IMR-90 (cell line): ENCODE results near the gene KLK1. TPM values are rescaled to one million over a fixed set of nuclear protein-coding genes. Genes with fewer than 3 reads are reported as not detected.
"Not testable (repeated sequence)": the region's sequence is repeated elsewhere in the genome, so short reads cannot be mapped to it uniquely, and the experiment has no call there.

Experiments
- ATAC-seq: fragments of 200-7000 bp; cut with Tn5 transposase; 2 replicates; pipeline ENCODE4 v1.9.1; 2020; ENCODE audit warnings: low read depth, mild to moderate bottlenecking, moderate library complexity
- BruUV-seq: library from RNA; stranded (reverse); fragments of 400-500 nt; replicated peaks from 2 replicates; lab custom pipeline; 2021; lab: Mats Ljungman, UMichigan
- CTCF ChIA-PET: fragments of 300-600 bp; formaldehyde crosslinking; extraction: SDS; loops from one replicate; lab custom pipeline; 2021; ENCODE audit warnings: antibody characterized with exemption; lab: Yijun Ruan, JAX
- POLR2A ChIA-PET: fragments of 300-600 bp; sonication (Branson Sonifier 250); formaldehyde crosslinking; loops from one replicate; lab custom pipeline; 2022; ENCODE audit warnings: antibody characterized with exemption; ENCODE audit not compliant: unreplicated experiment; lab: Charles Lee
- DNase-seq: peaks from one replicate; pipeline ENCODE4 v3.0.0; 2013
- H2AFZ ChIP-seq: replicated peaks from 2 replicates; pipeline ENCODE3; 2013; ENCODE audit warnings: low read length, mild to moderate bottlenecking; ENCODE audit not compliant: poor library complexity
- H2AK5ac ChIP-seq: 2 replicates; pipeline ENCODE4 v1.6.1; 2013; ENCODE audit warnings: low read depth, low read length, inconsistent platforms
- H2AK9ac ChIP-seq: replicated peaks from 2 replicates; pipeline ENCODE3; 2013; ENCODE audit warnings: mild to moderate bottlenecking, low read depth, low read length, moderate library complexity; ENCODE audit not compliant: poor library complexity
- H2BK120ac ChIP-seq: 2 replicates; pipeline ENCODE4 v1.6.1; 2013; ENCODE audit warnings: low read depth, low read length, inconsistent platforms
- H2BK15ac ChIP-seq: 3 replicates; pipeline ENCODE4 v1.6.1; 2013; ENCODE audit warnings: low read depth, low read length, inconsistent platforms
- H2BK20ac ChIP-seq: 2 replicates; pipeline ENCODE4 v1.6.1; 2013; ENCODE audit warnings: low read depth, mild to moderate bottlenecking, inconsistent platforms, low read length, moderate library complexity
- H2BK5ac ChIP-seq: 2 replicates; pipeline ENCODE4 v1.6.1; 2013; ENCODE audit warnings: mild to moderate bottlenecking, low read depth, low read length, inconsistent platforms; ENCODE audit not compliant: poor library complexity, severe bottlenecking
- H3K14ac ChIP-seq: replicated peaks from 2 replicates; pipeline ENCODE4 v1.6.1; 2013; ENCODE audit warnings: low read depth, low read length, inconsistent platforms
- H3K18ac ChIP-seq: 2 replicates; pipeline ENCODE4 v1.6.1; 2013; ENCODE audit warnings: low read depth, low read length, control low read depth
- H3K23ac ChIP-seq: 2 replicates; pipeline ENCODE4 v1.6.1; 2013; ENCODE audit warnings: low read depth, low read length, inconsistent platforms
- H3K27ac ChIP-seq: 2 replicates; pipeline ENCODE4 v1.5.1; 2013; ENCODE audit warnings: mild to moderate bottlenecking, control low read depth, low read length; ENCODE audit not compliant: insufficient read depth
- H3K27me3 ChIP-seq: 2 replicates; pipeline ENCODE4 v1.6.1; 2013; ENCODE audit warnings: low read length; ENCODE audit not compliant: control insufficient read depth, insufficient read depth
- H3K36me3 ChIP-seq: 2 replicates; pipeline ENCODE4 v1.6.1; 2013; ENCODE audit warnings: low read length, mixed read lengths; ENCODE audit not compliant: control insufficient read depth, insufficient read depth
- H3K4ac ChIP-seq: 2 replicates; pipeline ENCODE4 v1.6.1; 2013; ENCODE audit warnings: low read depth, low read length, inconsistent platforms
- H3K4me1 ChIP-seq: 2 replicates; pipeline ENCODE4 v1.6.1; 2013; ENCODE audit warnings: low read length, mixed read lengths; ENCODE audit not compliant: control insufficient read depth, insufficient read depth
- H3K4me2 ChIP-seq: 2 replicates; pipeline ENCODE4 v1.6.1; 2013; ENCODE audit warnings: low read depth, mild to moderate bottlenecking, control low read depth, low read length, moderate library complexity
- H3K4me3 ChIP-seq: 2 replicates; pipeline ENCODE4 v1.5.1; 2013; ENCODE audit warnings: low read depth, mild to moderate bottlenecking, control low read depth, low read length, moderate library complexity; ENCODE audit not compliant: insufficient read depth
- H3K56ac ChIP-seq: 2 replicates; pipeline ENCODE4 v1.6.1; 2013; ENCODE audit warnings: low read length, inconsistent platforms; ENCODE audit not compliant: insufficient read depth; ENCODE audit errors: extremely low read depth
- H3K79me1 ChIP-seq, 2 experiments: 2 replicates each; pipeline ENCODE4 v1.6.1; 2013; ENCODE audit warnings: low read length in 2 of 2, inconsistent platforms in 1 of 2, low read depth in 1 of 2
- H3K9ac ChIP-seq: 2 replicates; pipeline ENCODE4 v1.6.1; 2013; ENCODE audit warnings: low read depth, low read length, control low read depth
- H3K9me1 ChIP-seq: 2 replicates; pipeline ENCODE4 v1.6.1; 2013; ENCODE audit warnings: low read length, inconsistent platforms; ENCODE audit not compliant: insufficient read depth
- H3K9me3 ChIP-seq: 2 replicates; pipeline ENCODE4 v1.6.1; 2013; ENCODE audit warnings: low read length; ENCODE audit not compliant: control insufficient read depth, insufficient read depth
- H4K20me1 ChIP-seq: 2 replicates; pipeline ENCODE4 v1.6.1; 2013; ENCODE audit warnings: low read length, inconsistent platforms; ENCODE audit not compliant: insufficient read depth
- H4K5ac ChIP-seq: 2 replicates; pipeline ENCODE4 v1.6.1; 2013; ENCODE audit warnings: mild to moderate bottlenecking, low read depth, low read length, control low read depth
- H4K8ac ChIP-seq, 2 experiments: 2 replicates each; pipeline ENCODE4 v1.6.1; 2013; ENCODE audit warnings: low read depth in 2 of 2, low read length in 2 of 2, control low read depth in 1 of 2, inconsistent platforms in 1 of 2
- H4K91ac ChIP-seq: 2 replicates; pipeline ENCODE4 v1.6.1; 2013; ENCODE audit warnings: low read depth, low read length, inconsistent platforms; ENCODE audit not compliant: insufficient read depth
- BHLHE40 ChIP-seq: fragments of 150-350 bp; IDR thresholded peaks from 2 replicates; pipeline ENCODE4 v1.6.1; 2016; ENCODE audit warnings: mild to moderate bottlenecking, low read depth, low read length
- ELK1 ChIP-seq: fragments of 150-350 bp; IDR thresholded peaks from 2 replicates; pipeline ENCODE4 v1.6.1; 2016; ENCODE audit warnings: low read depth, mild to moderate bottlenecking, low read length, moderate library complexity, borderline replicate concordance
- MAZ ChIP-seq: IDR thresholded peaks from 2 replicates; pipeline ENCODE4 v1.6.1; 2012; ENCODE audit warnings: low read depth, mild to moderate bottlenecking, low read length, improper control_type of control experiment, moderate library complexity, borderline replicate concordance
- MXI1 ChIP-seq: IDR thresholded peaks from 2 replicates; pipeline ENCODE4 v1.6.1; 2012; ENCODE audit warnings: low read depth, mild to moderate bottlenecking, low read length, moderate library complexity, borderline replicate concordance
- SMC3 ChIP-seq: fragments of 150-350 bp; IDR thresholded peaks from 2 replicates; pipeline ENCODE4 v1.6.1; 2016; ENCODE audit warnings: low read depth, mild to moderate bottlenecking, antibody characterized with exemption, low read length, moderate library complexity
- WGBS, 2 experiments: methylation state at CpG; one replicate each; pipeline versions ENCODE4 v1.1.5 to v1.1.7; 2013; ENCODE audit warnings: missing lambda C conversion rate in 2 of 2; ENCODE audit not compliant: insufficient read length in 1 of 2; ENCODE audit errors: extremely low coverage in 2 of 2; 5-methylcytosine and 5-hydroxymethylcytosine counted together
- dilution Hi-C: fragments of 300-500 bp; cut with HindIII; formaldehyde crosslinking; loops from one replicate; pipeline ENCODE4 v1.14.3; 2018; ENCODE audit warnings: low sequenced_read_pairs; ENCODE audit not compliant: unreplicated experiment
- in situ Hi-C: fragments of 300-500 bp; cut with MboI; formaldehyde crosslinking; loops from 3 replicates; pipeline ENCODE4 v1.14.3; 2019; ENCODE audit warnings: low sequenced_read_pairs, inconsistent platforms, mixed read lengths
- intact Hi-C: fragments of 100-400 bp; cut with micrococcal nuclease; formaldehyde crosslinking; loops from 2 replicates; pipeline ENCODE4 v1.10.0; 2022
- polyA plus RNA-seq, 3 experiments: library from polyadenylated mRNA; depleted of rRNA; stranded (reverse); fragments of >200 nt; gene quantifications; 2 replicates each; pipeline ENCODE4 v1.2.3, GENCODE V29; 2012; ENCODE audit warnings: low replicate concordance in 1 of 3
- total RNA-seq: library from RNA; depleted of rRNA; stranded (reverse); fragments of >200 nt; gene quantifications from 2 replicates; pipeline ENCODE4 v1.2.3, GENCODE V29; 2012

The KLK1 gene
- total and polyA plus RNA-seq, 2 of the 4 experiments (the other 2 are of a cell fraction), result not detected

- no peak overlapping the region for H2AK9ac ChIP-seq
- CTCF ChIA-PET, result no interaction called here
- H3K4me1 ChIP-seq, result no peaks in the 10 kb centered on the region
- H3K23ac ChIP-seq, result no peak overlapping the region
- H2BK5ac ChIP-seq, result no peak overlapping the region
- DNase-seq (no peak), ATAC-seq (no peak)
- H4K91ac ChIP-seq, result no peak overlapping the region
- no peak overlapping the region for H3K56ac ChIP-seq
- H4K20me1 ChIP-seq, result no peaks in the 10 kb centered on the region
- no peak overlapping the region for H4K8ac ChIP-seq
- H3K36me3 ChIP-seq, result no peaks in the 10 kb centered on the region
- H3K79me1 ChIP-seq, result no peaks in the 10 kb centered on the region
- no peak overlapping the region for H3K27ac ChIP-seq
- intact Hi-C loops (no loop called here), in situ Hi-C loops (no loop called here), dilution Hi-C loops (no loop called here)
- H3K9me1 ChIP-seq, result no peaks in the 10 kb centered on the region
- TF ChIP-seq MXI1 (no peak), ELK1 (no peak), SMC3 (no peak), MAZ (no peak), BHLHE40 (no peak)
- H3K9me3 ChIP-seq, result no peaks in the 10 kb centered on the region
- POLR2A ChIA-PET, result no interaction called here
- H3K4ac ChIP-seq, result no peak overlapping the region
- no peak overlapping the region for H3K14ac ChIP-seq
- no peak overlapping the region for H2AFZ ChIP-seq
- no peak overlapping the region for H2BK20ac ChIP-seq
- no peak overlapping the region for H2AK5ac ChIP-seq
- H2BK15ac ChIP-seq, result no peak overlapping the region
- H3K4me2 ChIP-seq, result no peak overlapping the region
- no peak overlapping the region for H3K4me3 ChIP-seq
- H3K9ac ChIP-seq, result no peak overlapping the region
- no peak overlapping the region for H4K5ac ChIP-seq
- H3K27me3 ChIP-seq, result peaks cover 2% of the 10 kb centered on the region; the same call in 1 of the 2 replicates
- WGBS, 2 experiments, result 72% methylated on average over 7 of the region's 13 CpGs; no CpG with 5 or more reads in 1 of the 2 experiments
- no peak overlapping the region for H3K18ac ChIP-seq
- H2BK120ac ChIP-seq, result no peak overlapping the region
- BruUV-seq, result no TSS peak
These were observed 52.7 kb downstream of the KLK1 start for GRCh38 chr19:50770888-50771287.

- H2AFZ ChIP-seq, H4K8ac ChIP-seq, H2BK5ac ChIP-seq, H3K27ac ChIP-seq, H2AK5ac ChIP-seq, H4K20me1 ChIP-seq, H3K9me3 ChIP-seq, in situ Hi-C loops, H3K4me3 ChIP-seq, H3K27me3 ChIP-seq, H3K9ac ChIP-seq, H4K5ac ChIP-seq, dilution Hi-C loops, H3K36me3 ChIP-seq, H2BK20ac ChIP-seq, H3K56ac ChIP-seq, H2BK120ac ChIP-seq, H3K4me2 ChIP-seq, H3K18ac ChIP-seq, BruUV-seq, DNase-seq, ATAC-seq, H3K23ac ChIP-seq, H4K91ac ChIP-seq, H3K4ac ChIP-seq, H2AK9ac ChIP-seq, CTCF ChIA-PET, H3K4me1 ChIP-seq, POLR2A ChIA-PET, H3K79me1 ChIP-seq, H2BK15ac ChIP-seq, intact Hi-C loops, H3K14ac ChIP-seq, H3K9me1 ChIP-seq: not testable (repeated sequence)
- WGBS, 2 experiments, result no CpG with 5 or more reads among the region's 2 CpGs
These were observed 53.4 kb downstream of the KLK1 start, which contains the start of gene GPR32 for GRCh38 chr19:50770164-50770563. GPR32 (plus strand) TSS chr19:50770464; CDS start chr19:50770601, 137 bp downstream.
